Karpas-422 (cell line): ENCODE measurements around the gene TCP1. TPM values are rescaled to one million over a fixed set of nuclear protein-coding genes. Genes with fewer than 3 reads are reported as not detected.
"Not testable (repeated sequence)": the region's sequence is repeated elsewhere in the genome, so short reads cannot be mapped to it uniquely, and the experiment has no call there.

Experiments
- DNase-seq: peaks from one replicate; pipeline ENCODE4 v3.0.0-alpha.2; 2015
- H2AFZ ChIP-seq: fragments of 200-600 bp; sonication (generic); 2 replicates; pipeline ENCODE4 v1.6.1; 2014; ENCODE audit warnings: antibody characterized with exemption, low read length, mixed read lengths
- H3K27ac ChIP-seq: fragments of 200-600 bp; sonication (generic); 2 replicates; pipeline ENCODE4 v1.5.1; 2014; ENCODE audit warnings: mild to moderate bottlenecking, low read length, moderate library complexity
- H3K27me3 ChIP-seq: fragments of 200-600 bp; sonication (generic); 2 replicates; pipeline ENCODE4 v1.6.1; 2014; ENCODE audit warnings: low read length, mixed read lengths
- H3K36me3 ChIP-seq: fragments of 200-600 bp; sonication (generic); 2 replicates; pipeline ENCODE4 v1.6.1; 2014; ENCODE audit warnings: low read length, mixed read lengths; ENCODE audit not compliant: insufficient read depth
- H3K4me1 ChIP-seq: fragments of 200-600 bp; sonication (generic); 2 replicates; pipeline ENCODE4 v1.6.1; 2014; ENCODE audit warnings: mild to moderate bottlenecking, low read length, mixed read lengths
- H3K4me2 ChIP-seq: fragments of 200-600 bp; sonication (generic); 2 replicates; pipeline ENCODE4 v1.6.1; 2014; ENCODE audit warnings: low read length, low read depth, mild to moderate bottlenecking; ENCODE audit not compliant: poor library complexity, severe bottlenecking
- H3K4me3 ChIP-seq: fragments of 200-600 bp; sonication (generic); 2 replicates; pipeline ENCODE4 v1.5.1; 2014; ENCODE audit warnings: mild to moderate bottlenecking, antibody characterized with exemption, low read length, mixed read lengths
- H3K79me2 ChIP-seq: fragments of 200-600 bp; sonication (generic); 2 replicates; pipeline ENCODE4 v1.6.1; 2014; ENCODE audit warnings: mild to moderate bottlenecking, low read length, mixed read lengths
- H3K9ac ChIP-seq: fragments of 200-600 bp; sonication (generic); 2 replicates; pipeline ENCODE4 v1.6.0; 2014; ENCODE audit warnings: low read length
- H3K9me2 ChIP-seq: fragments of 200-600 bp; sonication (generic), shearing (Covaris generic); replicated peaks from 2 replicates; pipeline ENCODE4 v1.6.0; 2014; ENCODE audit warnings: mild to moderate bottlenecking, low read length, moderate library complexity; ENCODE audit not compliant: insufficient read depth
- H3K9me3 ChIP-seq: fragments of 300-700, 200-600 bp; sonication (generic); 2 replicates; pipeline ENCODE4 v1.6.1; 2014; ENCODE audit warnings: low read length, mixed read lengths
- H4K20me1 ChIP-seq: fragments of 200-600 bp; sonication (generic); 2 replicates; pipeline ENCODE4 v1.6.1; 2014; ENCODE audit warnings: mild to moderate bottlenecking, antibody characterized with exemption, low read length, low read depth; ENCODE audit not compliant: insufficient read depth
- total RNA-seq: library from RNA; depleted of rRNA; stranded (reverse); fragments of >200 nt; shearing (Covaris generic); gene quantifications from 2 replicates; pipeline ENCODE4 v1.2.3, GENCODE V29; 2014; ENCODE audit warnings: low replicate concordance

The TCP1 gene
- total RNA-seq, 1 experiment from 2014 or later, result 223 TPM

GRCh38 chr6:159794976-159795375 lies 5.6 kb upstream of the TCP1 start:
- not testable (repeated sequence) for H4K20me1 ChIP-seq
- peaks cover 41% of the 10 kb centered on the region; the same call in 1 of the 2 replicates for H3K36me3 ChIP-seq

GRCh38 chr6:159790956-159791598 lies 1.7 kb upstream of the TCP1 start:
- Histone ChIP-seq H3K9ac (peak overlapping the region; percentile 88), H3K27ac (peak overlapping the region; percentile 60), H3K27me3 (no peaks in the 10 kb centered on the region), H3K4me2 (peak overlapping the region; percentile 93), H4K20me1 (peaks cover 24% of the 10 kb centered on the region), H3K4me3 (peak overlapping the region; percentile 89), H3K9me2 (no peaks in the 10 kb centered on the region), H3K4me1 (peaks cover 35% of the 10 kb centered on the region), H3K79me2 (peaks cover 74% of the 10 kb centered on the region), H3K9me3 (no peaks in the 10 kb centered on the region), H3K36me3 (peaks cover 46% of the 10 kb centered on the region), H2AFZ (0 out of 2 replicates have a peak overlapping the region, but pooled peaks have one; percentile 37)
- peak; percentile 66 for DNase-seq

More at GRCh38 chr6:159794976-159795375, 5.6 kb upstream of the TCP1 start:
- Histone ChIP-seq H3K4me1 (peaks cover 16% of the 10 kb centered on the region), H3K79me2 (peaks cover 40% of the 10 kb centered on the region)
- not testable (repeated sequence) for H3K9ac ChIP-seq, H3K27me3 ChIP-seq, H3K4me2 ChIP-seq, H3K27ac ChIP-seq, H2AFZ ChIP-seq, DNase-seq, H3K4me3 ChIP-seq, H3K9me2 ChIP-seq, H3K9me3 ChIP-seq

GRCh38 chr6:159790149-159790955 lies 950 bp upstream of the TCP1 start, which contains the start of gene MRPL18:
Gene MRPL18, plus strand, starts transcription at chr6:159790467. Its CDS starts 121 bp downstream, at chr6:159790588.
- Histone ChIP-seq H3K9me3 (no peaks in the 10 kb centered on the region), H3K36me3 (peaks cover 53% of the 10 kb centered on the region), H3K9ac (peak within 1 kb of the TSS; percentile 96), H4K20me1 (peaks cover 28% of the 10 kb centered on the region), H2AFZ (peak within 1 kb of the TSS; percentile 56; the same call in 1 of the 2 replicates), H3K9me2 (no peaks in the 10 kb centered on the region), H3K4me3 (peak within 1 kb of the TSS; percentile 93), H3K27ac (peak within 1 kb of the TSS; percentile 71), H3K27me3 (no peaks in the 10 kb centered on the region), H3K79me2 (peaks cover 81% of the 10 kb centered on the region), H3K4me2 (peak within 1 kb of the TSS; percentile 93), H3K4me1 (peaks cover 39% of the 10 kb centered on the region)
- DNase-seq, result peak; percentile 99

DNA sequence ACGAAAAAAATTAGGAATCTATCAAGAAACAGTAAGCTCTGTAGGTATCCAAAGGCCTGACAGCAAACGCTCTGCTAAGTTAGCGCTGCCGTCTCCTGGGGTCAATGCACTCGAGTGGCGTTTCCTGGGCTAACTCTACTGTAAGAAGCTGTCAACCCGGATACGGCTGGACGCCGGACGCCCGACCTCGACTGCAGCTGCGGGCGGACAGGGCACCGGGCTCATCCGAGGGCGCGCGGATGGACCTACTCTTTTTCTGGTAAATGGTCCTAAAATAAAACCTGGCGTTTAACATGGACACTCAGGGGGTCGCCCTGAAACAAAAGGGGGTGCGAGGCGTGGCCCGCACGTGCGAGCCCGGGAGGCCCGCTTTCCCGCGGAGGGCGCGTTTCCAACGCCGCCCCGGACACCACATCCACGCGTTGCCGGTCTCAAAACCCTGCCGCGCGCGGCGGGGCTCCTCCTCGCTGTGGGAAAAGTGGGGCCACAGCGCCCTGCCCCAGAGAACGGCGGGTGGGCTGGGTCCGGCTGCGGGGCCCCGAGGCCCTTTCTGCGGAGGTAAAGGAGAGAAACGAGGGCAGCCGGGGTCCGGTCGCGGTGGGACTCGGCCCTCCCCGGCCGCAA lies 537 bp downstream of the TCP1 start:
- Histone ChIP-seq H3K4me2 (peak overlapping the region; percentile 85), H3K4me1 (peaks cover 39% of the 10 kb centered on the region), H3K27ac (peak overlapping the region; percentile 63), H3K9ac (peak overlapping the region; percentile 96), H3K4me3 (peak overlapping the region; percentile 93), H3K79me2 (peaks cover 87% of the 10 kb centered on the region), H2AFZ (no peak overlapping the region), H4K20me1 (peaks cover 33% of the 10 kb centered on the region), H3K9me2 (no peaks in the 10 kb centered on the region), H3K27me3 (no peaks in the 10 kb centered on the region), H3K9me3 (no peaks in the 10 kb centered on the region), H3K36me3 (peaks cover 59% of the 10 kb centered on the region)
- DNase-seq, result peak; percentile 60

DNA sequence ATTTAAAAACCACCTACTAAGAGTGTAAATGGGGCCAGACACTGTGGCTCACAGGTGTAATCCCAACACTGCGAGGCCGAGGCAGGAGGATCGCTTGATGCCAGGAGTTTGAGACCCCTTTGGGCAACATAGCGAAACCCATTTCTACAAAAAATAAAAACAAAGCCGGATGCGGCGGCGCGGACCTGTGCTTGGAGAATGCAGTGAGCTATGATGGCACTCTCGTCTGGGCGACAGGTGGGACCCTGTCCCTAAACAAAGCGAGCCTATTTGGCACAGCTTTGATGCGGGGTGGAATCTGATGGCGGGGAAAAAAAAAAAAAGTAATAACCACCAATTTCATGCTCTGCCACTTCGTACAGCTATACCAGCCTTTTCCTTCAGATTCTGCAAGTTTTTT lies 1.1 kb downstream of the TCP1 start:
- no peak for DNase-seq
- peak overlapping the region; percentile 63 for H3K27ac ChIP-seq
- no peak overlapping the region for H2AFZ ChIP-seq
- H3K79me2 ChIP-seq, result peaks cover 88% of the 10 kb centered on the region
- peaks cover 63% of the 10 kb centered on the region for H3K36me3 ChIP-seq
- peaks cover 39% of the 10 kb centered on the region for H3K4me1 ChIP-seq
- no peaks in the 10 kb centered on the region for H3K9me3 ChIP-seq
- H3K4me3 ChIP-seq, result peak overlapping the region; percentile 93
- peaks cover 33% of the 10 kb centered on the region for H4K20me1 ChIP-seq
- no peaks in the 10 kb centered on the region for H3K27me3 ChIP-seq
- peak overlapping the region; percentile 85 for H3K4me2 ChIP-seq
- H3K9me2 ChIP-seq, result no peaks in the 10 kb centered on the region
- H3K9ac ChIP-seq, result peak overlapping the region; percentile 96

DNA sequence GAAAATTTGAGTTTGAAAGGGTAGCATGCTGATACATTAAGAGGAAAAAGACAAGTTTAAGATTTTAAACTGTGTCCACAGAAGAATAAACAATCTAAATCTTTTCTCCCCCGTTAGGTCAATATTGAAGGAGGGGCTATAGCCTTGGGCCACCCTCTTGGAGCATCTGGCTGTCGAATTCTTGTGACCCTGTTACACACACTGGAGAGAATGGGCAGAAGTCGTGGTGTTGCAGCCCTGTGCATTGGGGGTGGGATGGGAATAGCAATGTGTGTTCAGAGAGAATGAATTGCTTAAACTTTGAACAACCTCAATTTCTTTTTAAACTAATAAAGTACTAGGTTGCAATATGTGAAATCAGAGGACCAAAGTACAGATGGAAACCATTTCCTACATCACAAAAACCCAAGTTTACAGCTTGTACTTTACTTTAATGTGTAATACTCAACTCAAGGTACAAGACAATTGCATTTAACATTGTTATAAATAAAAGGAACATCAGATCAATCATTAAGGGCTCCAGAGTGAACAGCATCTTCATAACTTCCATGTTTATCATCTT lies 10.8 kb downstream of the TCP1 start:
- no peak for DNase-seq
- Histone ChIP-seq H2AFZ (no peak overlapping the region), H3K27ac (no peak overlapping the region), H3K79me2 (peaks cover 16% of the 10 kb centered on the region), H3K9me3 (no peaks in the 10 kb centered on the region), H3K4me3 (no peak overlapping the region), H3K27me3 (no peaks in the 10 kb centered on the region), H3K9me2 (no peaks in the 10 kb centered on the region), H4K20me1 (peaks cover 10% of the 10 kb centered on the region), H3K9ac (no peak overlapping the region), H3K36me3 (peaks cover 80% of the 10 kb centered on the region), H3K4me2 (no peak overlapping the region), H3K4me1 (no peaks in the 10 kb centered on the region)

DNA sequence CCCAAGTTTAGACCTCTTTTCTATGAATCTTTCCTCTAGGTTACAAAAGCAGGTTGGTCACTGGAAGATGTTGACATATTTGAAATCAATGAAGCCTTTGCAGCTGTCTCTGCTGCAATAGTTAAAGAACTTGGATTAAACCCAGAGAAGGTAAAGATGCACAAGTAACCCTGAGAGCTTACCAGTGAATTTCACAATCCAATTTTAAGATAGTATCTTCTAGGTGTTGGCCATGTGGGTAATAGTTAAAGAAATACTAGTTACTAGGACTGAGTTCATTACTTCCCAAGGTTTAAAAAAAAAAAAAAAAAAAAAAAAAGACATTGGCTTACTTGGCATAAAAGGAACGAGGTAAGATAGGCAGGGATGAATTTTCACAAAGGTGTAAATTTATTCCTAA lies 11.3 kb downstream of the TCP1 start:
- Histone ChIP-seq H3K27ac (no peak overlapping the region), H3K36me3 (peaks cover 80% of the 10 kb centered on the region), H3K4me3 (no peak overlapping the region), H3K4me2 (no peak overlapping the region), H3K9me2 (no peaks in the 10 kb centered on the region), H2AFZ (no peak overlapping the region), H3K79me2 (peaks cover 14% of the 10 kb centered on the region), H3K27me3 (no peaks in the 10 kb centered on the region), H4K20me1 (peaks cover 10% of the 10 kb centered on the region), H3K9me3 (no peaks in the 10 kb centered on the region), H3K4me1 (no peaks in the 10 kb centered on the region), H3K9ac (no peak overlapping the region)
- DNase-seq, result no peak
